CD14-positive monocyte (primary cell): Measurements from ENCODE around the gene MICALL1. TPM values are rescaled to one million over a fixed set of nuclear protein-coding genes. Genes with fewer than 3 reads are reported as not detected.

Experiments used
- DNase-seq, 3 donors: peaks; one replicate each; pipeline ENCODE4 v3.0.0-alpha.2; 2011 to 2022
- H2AFZ ChIP-seq: 2 replicates; pipeline ENCODE4 v1.6.0; 2012; ENCODE audit warnings: mild to moderate bottlenecking, low read depth, low read length, inconsistent platforms; ENCODE audit not compliant: insufficient read depth, poor library complexity, severe bottlenecking
- H3K27ac ChIP-seq, 2 donors: 1 replicate in 1 of 2; 2 replicates in 1 of 2; pipeline ENCODE4 v1.5.1; 2012 to 2013; ENCODE audit warnings: low read length in 2 of 2, control low read depth in 1 of 2, inconsistent platforms in 1 of 2, low read depth in 1 of 2, mild to moderate bottlenecking in 1 of 2
- H3K27me3 ChIP-seq, 2 donors: one replicate each; pipeline versions ENCODE4 v1.6.0 to v1.6.1; 2011 to 2013; ENCODE audit warnings: low read length in 2 of 2; ENCODE audit not compliant: control insufficient read depth in 2 of 2, insufficient read depth in 2 of 2
- H3K36me3 ChIP-seq, 2 donors: replicated peaks in 1 of 2; 1 replicate in 1 of 2; 2 replicates in 1 of 2; pipeline versions ENCODE4 v1.5.1 to v1.6.1; 2012 to 2013; ENCODE audit warnings: low read length in 2 of 2, control low read depth in 1 of 2, inconsistent platforms in 1 of 2, mild to moderate bottlenecking in 1 of 2; ENCODE audit not compliant: insufficient read depth in 2 of 2, control insufficient read depth in 1 of 2
- H3K4me1 ChIP-seq, 2 donors: 1 replicate in 1 of 2; 2 replicates in 1 of 2; pipeline versions ENCODE4 v1.5.1 to v1.6.1; 2012 to 2013; ENCODE audit warnings: low read length in 2 of 2, control low read depth in 1 of 2, inconsistent platforms in 1 of 2, mild to moderate bottlenecking in 1 of 2, moderate library complexity in 1 of 2; ENCODE audit not compliant: insufficient read depth in 2 of 2, control insufficient read depth in 1 of 2
- H3K4me2 ChIP-seq: replicated peaks from 2 replicates; pipeline ENCODE3; 2012; ENCODE audit warnings: low read length, moderate library complexity, mild to moderate bottlenecking; ENCODE audit not compliant: poor library complexity, severe bottlenecking; ENCODE audit errors: extremely low read depth
- H3K4me3 ChIP-seq, 3 experiments: fragments of 200-600 bp in 1 of 3; sonication (generic) in 1 of 3; replicated peaks in 1 of 3; 1 replicate in 2 of 3; 2 replicates in 1 of 3; pipeline ENCODE4 v1.5.1; 2011 to 2013; ENCODE audit warnings: low read length in 3 of 3, mild to moderate bottlenecking in 3 of 3, control low read depth in 2 of 3, low read depth in 2 of 3, inconsistent platforms in 1 of 3, moderate library complexity in 1 of 3
- H3K79me2 ChIP-seq: 2 replicates; pipeline ENCODE4 v1.6.0; 2012; ENCODE audit warnings: mild to moderate bottlenecking, control low read depth, inconsistent platforms, low read length, moderate library complexity; ENCODE audit not compliant: insufficient read depth
- H3K9ac ChIP-seq: 2 replicates; pipeline ENCODE4 v1.6.0; 2017; ENCODE audit warnings: low read length, mild to moderate bottlenecking; ENCODE audit not compliant: insufficient read depth, poor library complexity, severe bottlenecking
- H3K9me3 ChIP-seq, 2 donors: replicated peaks in 1 of 2; 1 replicate in 1 of 2; 2 replicates in 1 of 2; pipeline versions ENCODE4 v1.5.1 to v1.6.1; 2012 to 2013; ENCODE audit warnings: low read length in 2 of 2, control low read depth in 1 of 2; ENCODE audit not compliant: control insufficient read depth in 1 of 2, insufficient read depth in 1 of 2
- H4K20me1 ChIP-seq: 2 replicates; pipeline ENCODE4 v1.6.0; 2012; ENCODE audit warnings: mild to moderate bottlenecking, low read length, control low read depth, moderate library complexity; ENCODE audit not compliant: insufficient read depth
- H3K27ac Mint-ChIP-seq, 7 donors: one replicate each; pipeline ENCODE4 v1.8.0; 2020; ENCODE audit warnings: mild to moderate bottlenecking in 7 of 7, mixed read lengths in 7 of 7, moderate library complexity in 6 of 7, inconsistent platforms in 2 of 7
- H3K27me3 Mint-ChIP-seq, 3 donors: one replicate each; pipeline ENCODE4 v1.8.0; 2021 to 2022; ENCODE audit warnings: low read depth in 3 of 3, mild to moderate bottlenecking in 3 of 3, mixed read lengths in 3 of 3, moderate library complexity in 3 of 3, inconsistent platforms in 1 of 3
- H3K36me3 Mint-ChIP-seq, 2 donors: one replicate each; pipeline ENCODE4 v1.8.0; 2020; ENCODE audit warnings: mixed read lengths in 2 of 2, inconsistent platforms in 1 of 2, mild to moderate bottlenecking in 1 of 2
- H3K4me1 Mint-ChIP-seq: one replicate; pipeline ENCODE4 v1.8.0; 2020; ENCODE audit warnings: mild to moderate bottlenecking, mixed read lengths
- H3K4me3 Mint-ChIP-seq, 2 donors: one replicate each; pipeline ENCODE4 v1.8.0; 2020; ENCODE audit warnings: mild to moderate bottlenecking in 2 of 2, mixed read lengths in 2 of 2, moderate library complexity in 1 of 2
- H3K9me3 Mint-ChIP-seq, 7 donors: one replicate each; pipeline ENCODE4 v1.8.0; 2020 to 2022; ENCODE audit warnings: mixed read lengths in 7 of 7, mild to moderate bottlenecking in 6 of 7, moderate library complexity in 6 of 7, inconsistent platforms in 2 of 7
- CTCF ChIP-seq: fragments of 200-600 bp; IDR thresholded peaks from one replicate; pipeline ENCODE4 v1.8.0; 2022; ENCODE audit warnings: antibody characterized with exemption, mild to moderate bottlenecking
- WGBS: methylation state at CpG from one replicate; pipeline ENCODE4 v1.1.5; 2013; ENCODE audit warnings: missing lambda C conversion rate; ENCODE audit not compliant: insufficient coverage; 5-methylcytosine and 5-hydroxymethylcytosine counted together
- intact Hi-C, 2 donors: fragments of 100-400 bp; cut with micrococcal nuclease; formaldehyde crosslinking; loops; one replicate each; pipeline versions ENCODE4 v1.15.0 to v1.15.1; 2023
- polyA plus RNA-seq, 3 donors: library from polyadenylated mRNA; depleted of rRNA in 1 of 3; unstranded in 2 of 3; stranded (reverse) in 1 of 3; fragments of 300-500 nt in 2 of 3; fragments of >200 nt in 1 of 3; fragmentation: Illumina TruSeq in 2 of 3; gene quantifications; 1 replicate in 2 of 3; 2 replicates in 1 of 3; pipeline ENCODE4 v1.2.3, GENCODE V29; 2012 to 2021

Gene MICALL1
- polyA plus RNA-seq, 3 donors = 0.51 to 7.0 (median 1.3) TPM

GRCh38 chr22:37931893-37932389 lies 25.8 kb downstream of the MICALL1 start:
- intact Hi-C loops = loop anchor here in 1 of 2 donors (5.0 kb wide), 1 partner anchor 40 kb away; no protein-coding TSS in a partner anchor
- Histone ChIP-seq H3K27me3 (no peaks in the 10 kb centered on the region), H3K79me2 (no peaks in the 10 kb centered on the region), H3K27ac (no peak overlapping the region), H4K20me1 (no peaks in the 10 kb centered on the region), H2AFZ (no peak overlapping the region), H3K4me2 (no peak overlapping the region), H3K9ac (no peak overlapping the region), H3K4me1 (peaks cover 6 to 8% of the 10 kb centered on the region in 2 donors), H3K9me3 (no peaks in the 10 kb centered on the region), H3K4me3 (no peak overlapping the region), H3K36me3 (peaks cover 32% of the 10 kb centered on the region in 2 donors)
- no peak for TF ChIP-seq CTCF
- peaks cover 41 to 56% of the 10 kb centered on the region in 2 donors for H3K36me3 Mint-ChIP-seq
- peaks cover 0 to 3% (median 0%) of the 10 kb centered on the region in 3 donors for H3K27me3 Mint-ChIP-seq
- H3K9me3 Mint-ChIP-seq = no peaks in the 10 kb centered on the region
- no peak overlapping the region for H3K27ac Mint-ChIP-seq
- WGBS = 98% methylated on average over 6 of the region's 6 CpGs
- no peak overlapping the region for H3K4me3 Mint-ChIP-seq
- DNase-seq = no peak
- H3K4me1 Mint-ChIP-seq = peaks cover 10% of the 10 kb centered on the region

- Mint-ChIP-seq H3K4me1 (peaks cover 10% of the 10 kb centered on the region), H3K9me3 (no peaks in the 10 kb centered on the region), H3K27me3 (peaks cover 0 to 3% (median 0%) of the 10 kb centered on the region in 3 donors), H3K36me3 (peaks cover 39 to 56% of the 10 kb centered on the region in 2 donors), H3K4me3 (no peak overlapping the region), H3K27ac (peak overlapping the region in 1 of 7 donors; percentile 7)
- DNase-seq = no peak
- Histone ChIP-seq H3K4me1 (peaks cover 6 to 8% of the 10 kb centered on the region in 2 donors), H3K27ac (no peak overlapping the region), H3K36me3 (peaks cover 29 to 31% of the 10 kb centered on the region in 2 donors), H3K27me3 (no peaks in the 10 kb centered on the region), H4K20me1 (no peaks in the 10 kb centered on the region), H3K9ac (no peak overlapping the region), H3K4me3 (no peak overlapping the region), H2AFZ (no peak overlapping the region), H3K9me3 (no peaks in the 10 kb centered on the region), H3K79me2 (no peaks in the 10 kb centered on the region), H3K4me2 (no peak overlapping the region)
- TF ChIP-seq CTCF = no peak
- 97% methylated on average over 10 of the region's 10 CpGs for WGBS
- intact Hi-C loops = loop anchor here in 1 of 2 donors (5.0 kb wide), 1 partner anchor 40 kb away; no protein-coding TSS in a partner anchor
Observed at GRCh38 chr22:37932401-37932800, 26.3 kb downstream of the MICALL1 start.
